Thyroid gland (tissue), 4 donors: ENCODE data around the gene TMEM209.

ENCODE experiments used
- CTCF ChIP-seq, 6 experiments: fragments of 200-600 bp in 3 of 6; fragments of 450-650 bp in 3 of 6; sonication (generic) in 3 of 6; IDR thresholded peaks; one replicate each; pipeline ENCODE4 v1.5.1; 2016 to 2019; ENCODE audit warnings: antibody characterized with exemption in 6 of 6, mild to moderate bottlenecking in 2 of 6, inconsistent platforms in 1 of 6, moderate library complexity in 1 of 6
- POLR2A ChIP-seq, 2 donors: fragments of 450-650 bp; IDR thresholded peaks; one replicate each; pipeline ENCODE4 v1.6.1; 2017; ENCODE audit warnings: antibody characterized with exemption in 2 of 2, mild to moderate bottlenecking in 2 of 2, moderate library complexity in 1 of 2

GRCh38 chr7:130154131-130154500 lies 51.1 kb downstream of the TMEM209 start:
- peak in 2 of 6 experiments; percentile 5 to 10 for TF ChIP-seq CTCF (IDR thresholded peaks at IDR 0.05)
- TF ChIP-seq POLR2A (IDR thresholded peaks at IDR 0.05) = no peak
